Upper lobe of left lung (tissue), 4 donors: ENCODE results near the gene FAM204A.

Experiments
- EP300 ChIP-seq, 4 donors: sonication (generic); formaldehyde crosslinking; IDR thresholded peaks; one replicate each; pipeline ENCODE4 v1.5.1; 2017; ENCODE audit warnings: antibody characterized with exemption in 4 of 4, control low read depth in 2 of 4
- POLR2A ChIP-seq, 4 donors: fragments of 450-650 bp; IDR thresholded peaks; one replicate each; pipeline ENCODE4 v1.5.1; 2016 to 2017; ENCODE audit warnings: antibody characterized with exemption in 4 of 4, mild to moderate bottlenecking in 2 of 4
- POLR2AphosphoS5 ChIP-seq, 2 donors: sonication (generic); formaldehyde crosslinking; IDR thresholded peaks; one replicate each; pipeline ENCODE4 v1.5.1; 2017; ENCODE audit warnings: antibody characterized with exemption in 2 of 2
- TF ChIP-seq, protein P1 (sequence below), 6 experiments: fragments of 450-650 bp in 4 of 6; fragments of 200-600 bp in 2 of 6; sonication (generic) in 2 of 6; IDR thresholded peaks; one replicate each; pipeline ENCODE4 v1.5.1; 2016 to 2019; ENCODE audit warnings: antibody characterized with exemption in 6 of 6

DNA sequence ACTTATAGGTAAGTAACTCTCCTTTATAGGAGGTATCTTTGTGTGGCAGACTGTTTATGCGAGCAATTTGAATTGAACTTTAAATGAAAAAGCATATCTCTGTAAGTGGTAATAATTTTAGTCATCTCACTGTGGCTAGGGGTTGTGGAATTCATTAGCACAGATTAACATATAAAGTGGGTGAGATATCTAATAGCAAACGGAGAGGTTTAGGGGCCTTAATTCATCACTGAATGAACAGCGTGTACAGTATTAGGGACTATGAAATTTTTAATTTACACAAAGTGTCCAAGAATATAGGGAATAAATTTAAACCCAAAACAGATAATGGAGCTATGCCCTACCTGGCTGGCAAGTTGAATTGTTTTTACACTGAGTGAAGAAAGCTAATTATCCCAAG lies 15.7 kb upstream of the FAM204A start:
- TF ChIP-seq POLR2A (IDR thresholded peaks at IDR 0.05) (no peak), POLR2AphosphoS5 (IDR thresholded peaks at IDR 0.05) (no peak), EP300 (IDR thresholded peaks at IDR 0.05) (no peak)
- TF ChIP-seq, protein P1, sequence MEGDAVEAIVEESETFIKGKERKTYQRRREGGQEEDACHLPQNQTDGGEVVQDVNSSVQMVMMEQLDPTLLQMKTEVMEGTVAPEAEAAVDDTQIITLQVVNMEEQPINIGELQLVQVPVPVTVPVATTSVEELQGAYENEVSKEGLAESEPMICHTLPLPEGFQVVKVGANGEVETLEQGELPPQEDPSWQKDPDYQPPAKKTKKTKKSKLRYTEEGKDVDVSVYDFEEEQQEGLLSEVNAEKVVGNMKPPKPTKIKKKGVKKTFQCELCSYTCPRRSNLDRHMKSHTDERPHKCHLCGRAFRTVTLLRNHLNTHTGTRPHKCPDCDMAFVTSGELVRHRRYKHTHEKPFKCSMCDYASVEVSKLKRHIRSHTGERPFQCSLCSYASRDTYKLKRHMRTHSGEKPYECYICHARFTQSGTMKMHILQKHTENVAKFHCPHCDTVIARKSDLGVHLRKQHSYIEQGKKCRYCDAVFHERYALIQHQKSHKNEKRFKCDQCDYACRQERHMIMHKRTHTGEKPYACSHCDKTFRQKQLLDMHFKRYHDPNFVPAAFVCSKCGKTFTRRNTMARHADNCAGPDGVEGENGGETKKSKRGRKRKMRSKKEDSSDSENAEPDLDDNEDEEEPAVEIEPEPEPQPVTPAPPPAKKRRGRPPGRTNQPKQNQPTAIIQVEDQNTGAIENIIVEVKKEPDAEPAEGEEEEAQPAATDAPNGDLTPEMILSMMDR (IDR thresholded peaks at IDR 0.05): no peak
